Measurements from ENCODE around the gene CDC42. TPM values are rescaled to one million over a fixed set of nuclear protein-coding genes. Genes with fewer than 3 reads are reported as not detected.

The CDC42 gene
- total RNA-seq, 1 experiment from 2014 or later = 171 TPM

- TF ChIP-seq AR (CRISPR knock-in tag; IDR thresholded peaks at IDR 0.05) (no peak), MAX (CRISPR knock-in tag; IDR thresholded peaks at IDR 0.05) (no peak), TP53 (CRISPR knock-in tag; IDR thresholded peaks at IDR 0.05) (no peak), MXD4 (CRISPR knock-in tag; IDR thresholded peaks at IDR 0.05; ENCODE audit: borderline replicate concordance) (no peak), SMAD4 (CRISPR knock-in tag; IDR thresholded peaks at IDR 0.05) (no peak), ZNF532 (CRISPR knock-in tag; IDR thresholded peaks at IDR 0.05; ENCODE audit: borderline replicate concordance) (no peak), ZNF512 (CRISPR knock-in tag; IDR thresholded peaks at IDR 0.05; ENCODE audit: borderline replicate concordance) (no peak), MYBL2 (CRISPR knock-in tag; IDR thresholded peaks at IDR 0.05) (no peak)
Measured at GRCh38 chr1:22108339-22109105, 56.0 kb downstream of the CDC42 start (continued).

- H3K27me3 Mint-ChIP-seq (ENCODE audit: low read depth) = no peaks in the 10 kb centered on the region
- ATAC-seq (no peak), DNase-seq (ENCODE audit: low spot score) (no peak)
- no peak overlapping the region for H3K4me3 Mint-ChIP-seq
- no peak for TF ChIP-seq ATF2 (CRISPR knock-in tag; IDR thresholded peaks at IDR 0.05; ENCODE audit: borderline replicate concordance, low read depth)
- TF ChIP-seq EMX1 (CRISPR knock-in tag; IDR thresholded peaks at IDR 0.05) = no peak
- no peak for TF ChIP-seq FOXJ3 (CRISPR knock-in tag; IDR thresholded peaks at IDR 0.05; ENCODE audit: borderline replicate concordance)
- no peak for TF ChIP-seq USF1 (CRISPR knock-in tag; IDR thresholded peaks at IDR 0.05)
- no peak for TF ChIP-seq E2F1 (CRISPR knock-in tag; IDR thresholded peaks at IDR 0.05)
- TF ChIP-seq ETV6 (CRISPR knock-in tag; IDR thresholded peaks at IDR 0.05) = no peak
- no peak for TF ChIP-seq PREB (CRISPR knock-in tag; IDR thresholded peaks at IDR 0.05; ENCODE audit: borderline replicate concordance)
- TF ChIP-seq ZNF416 (CRISPR knock-in tag; IDR thresholded peaks at IDR 0.05) = no peak
- CTCF ChIA-PET = interaction anchor here (0.9 to 1.4 kb wide), 3 partner anchors 14 to 91 kb away, joined by 3 to 5 read pairs (median 4); partner anchors contain the start of gene WNT4
- H3K9me3 Mint-ChIP-seq = no peaks in the 10 kb centered on the region
- no peak overlapping the region for H3K27ac Mint-ChIP-seq
- H3K4me1 Mint-ChIP-seq = peaks cover 20% of the 10 kb centered on the region
- H3K36me3 Mint-ChIP-seq = peaks cover 4% of the 10 kb centered on the region; the same call in 1 of the 2 replicates
- POLR2A ChIA-PET = no interaction called here
Measured at GRCh38 chr1:22110016-22110415, 57.5 kb downstream of the CDC42 start.
